H9 (cell line): ENCODE data around the gene LZTR1. TPM values are rescaled to one million over a fixed set of nuclear protein-coding genes. Genes with fewer than 3 reads are reported as not detected.

ENCODE experiments used
- microRNA-seq: library from miRNA; unstranded; fragments of <30 nt; microRNA quantifications from one replicate; pipeline ENCODE4, GENCODE V29; 2020; ENCODE audit warnings: borderline microRNAs expressed
- total RNA-seq: library from RNA; stranded (reverse); gene quantifications from 2 replicates; pipeline ENCODE4 v1.2.1, GENCODE V29; 2021

LZTR1 gene
- total RNA-seq, 1 experiment from 2014 or later: 47.0 TPM

Small RNAs within 50 kb of the gene (microRNA-seq; reads per million reads assigned to microRNA genes)
- gene MIR649: not detected

Other genes starting within 250 kb of the LZTR1 start
- gene SERPIND1, start 208.2 kb upstream of the LZTR1 start, total RNA-seq: not detected in 2 replicates
- gene PI4KA, start 123.5 kb upstream of the LZTR1 start, total RNA-seq: 58.5 and 65.8 TPM in 2 replicates
- 15.6 and 17.9 TPM in 2 replicates for gene SNAP29, start 123.3 kb upstream of the LZTR1 start, total RNA-seq
- gene CRKL, start 64.9 kb upstream of the LZTR1 start, total RNA-seq: 105 and 106 TPM in 2 replicates
- gene AIFM3, start 15.0 kb upstream of the LZTR1 start, total RNA-seq: 1.9 and 2.3 TPM in 2 replicates
- 23.3 and 24.6 TPM in 2 replicates for gene THAP7, start 19.8 kb downstream of the LZTR1 start, total RNA-seq
- gene P2RX6, start 32.9 kb downstream of the LZTR1 start, total RNA-seq: not detected in 2 replicates
- gene SLC7A4, start 50.3 kb downstream of the LZTR1 start, total RNA-seq: 0.09 and 0.22 TPM in 2 replicates
- not detected in 2 replicates for gene LRRC74B, start 63.6 kb downstream of the LZTR1 start, total RNA-seq